ENCODE measurements around the gene GDPD4. TPM values are rescaled to one million over a fixed set of nuclear protein-coding genes. Genes with fewer than 3 reads are reported as not detected.
A peak's percentile ranks its signal among the peaks of the same experiment; 100 is the strongest.

Gene GDPD4, protein sequence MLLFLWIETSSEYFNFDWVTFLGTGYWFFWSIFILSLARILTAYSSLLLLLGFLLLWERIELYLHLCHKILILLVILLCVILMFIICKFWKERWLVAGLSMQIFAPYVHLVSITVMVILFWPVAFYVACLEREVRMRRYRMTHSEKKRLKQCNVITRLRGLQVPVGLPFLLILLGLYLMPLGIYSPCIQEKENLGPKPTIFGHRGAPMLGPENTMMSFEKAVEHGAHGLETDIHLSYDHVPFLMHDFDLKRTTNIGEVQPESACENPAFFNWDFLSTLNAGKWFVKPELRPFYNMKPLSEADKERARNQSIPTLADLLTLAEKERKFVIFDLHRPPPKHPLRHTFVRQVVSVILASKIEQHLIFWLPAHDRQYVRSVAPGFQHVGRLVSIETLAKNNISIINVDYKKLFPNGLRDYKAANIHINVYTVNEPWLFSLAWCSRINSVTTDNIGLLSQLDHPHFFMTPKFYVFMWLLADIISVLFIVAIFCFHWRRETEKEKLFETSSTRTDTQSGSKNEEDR
- total RNA-seq (2022): not detected in 2 replicates
- Bru-seq, nascent RNA: percentile 7 among the genes with signal in this experiment
- percentile 5 among the genes with signal in this experiment for BruChase-seq, experiment 1, labeled RNA remaining after a 6-hour chase
- percentile 7 among the genes with signal in this experiment for BruChase-seq, experiment 2, labeled RNA remaining after a 2-hour chase
- long read RNA-seq: 0 reads

DNA sequence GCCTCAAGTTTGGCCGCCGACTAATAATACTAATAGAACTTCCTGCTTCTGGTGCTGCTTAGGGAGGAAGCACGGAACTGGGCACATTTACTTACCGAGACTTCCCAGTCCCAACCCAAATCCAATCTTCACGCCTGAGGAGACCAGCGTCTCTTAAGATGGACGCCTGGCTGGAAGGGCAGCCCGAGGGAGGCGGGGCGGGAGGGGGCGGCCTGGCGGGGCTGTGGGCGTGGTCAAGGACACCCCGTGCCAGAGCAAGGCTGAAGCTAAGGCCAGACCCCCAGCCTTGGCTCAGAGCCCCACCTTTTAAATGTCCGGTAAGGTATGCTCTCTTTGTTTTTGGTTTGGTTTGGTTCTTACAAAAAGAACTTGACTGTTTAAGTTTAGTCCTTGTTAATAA, at the start of gene GDPD4:
Gene GDPD4 (minus strand): TSS at position 177 of the 400 bp plus-strand sequence. CDS start 16,549 bp downstream, outside the sequence.
- no peak for TF ChIP-seq CTCF (IDR thresholded peaks at IDR 0.05; ENCODE audit: unreplicated experiment)
- BruUV-seq (replicated peaks): no TSS peak
- Mint-ChIP-seq H3K4me3 (ENCODE audit: low read depth, unreplicated experiment) (no peak within 1 kb of the TSS), H3K27ac (ENCODE audit: unreplicated experiment) (peak within 1 kb of the TSS; percentile 94), H3K27me3 (ENCODE audit: unreplicated experiment) (no peaks in the 10 kb centered on the region), H3K36me3 (ENCODE audit: insufficient read depth, unreplicated experiment) (peaks cover 9% of the 10 kb centered on the region), H3K9me3 (ENCODE audit: low read depth, unreplicated experiment) (no peaks in the 10 kb centered on the region), H3K4me1 (ENCODE audit: low read depth, unreplicated experiment) (peaks cover 21% of the 10 kb centered on the region)
- DNase-seq: no peak
- CTCF ChIA-PET: interaction anchor here (1.8 kb wide), 1 partner anchor 10 kb away, joined by 5 read pairs; no protein-coding TSS in a partner anchor
- intact Hi-C loops (cut with micrococcal nuclease; ENCODE audit: unreplicated experiment): loop anchor here (2.0 kb wide), 1 partner anchor 59 kb away; no protein-coding TSS in a partner anchor

GRCh38 chr11:77347948-77348347, 46.5 kb upstream of the GDPD4 start:
- intact Hi-C loops (cut with micrococcal nuclease; ENCODE audit: unreplicated experiment): no loop called here

GRCh38 chr11:77346906-77347603, 45.6 kb upstream of the GDPD4 start:
- intact Hi-C loops (cut with micrococcal nuclease; ENCODE audit: unreplicated experiment): no loop called here
- Mint-ChIP-seq H3K4me1 (ENCODE audit: low read depth, unreplicated experiment) (no peaks in the 10 kb centered on the region), H3K27ac (ENCODE audit: unreplicated experiment) (peak overlapping the region; percentile 18), H3K36me3 (ENCODE audit: insufficient read depth, unreplicated experiment) (no peaks in the 10 kb centered on the region), H3K4me3 (ENCODE audit: low read depth, unreplicated experiment) (no peak overlapping the region), H3K9me3 (ENCODE audit: low read depth, unreplicated experiment) (no peaks in the 10 kb centered on the region), H3K27me3 (ENCODE audit: unreplicated experiment) (no peaks in the 10 kb centered on the region)
- no peak for TF ChIP-seq CTCF (IDR thresholded peaks at IDR 0.05; ENCODE audit: unreplicated experiment)
- BruUV-seq (replicated peaks): no TSS peak
- CTCF ChIA-PET: no interaction called here
- no peak for DNase-seq

More at GRCh38 chr11:77347948-77348347, 46.5 kb upstream of the GDPD4 start:
- Mint-ChIP-seq H3K36me3 (ENCODE audit: insufficient read depth, unreplicated experiment) (no peaks in the 10 kb centered on the region), H3K27ac (ENCODE audit: unreplicated experiment) (no peak overlapping the region), H3K4me1 (ENCODE audit: low read depth, unreplicated experiment) (no peaks in the 10 kb centered on the region), H3K4me3 (ENCODE audit: low read depth, unreplicated experiment) (no peak overlapping the region), H3K27me3 (ENCODE audit: unreplicated experiment) (no peaks in the 10 kb centered on the region), H3K9me3 (ENCODE audit: low read depth, unreplicated experiment) (no peaks in the 10 kb centered on the region)
- DNase-seq: no peak
- CTCF ChIA-PET: no interaction called here
- no peak for TF ChIP-seq CTCF (IDR thresholded peaks at IDR 0.05; ENCODE audit: unreplicated experiment)
- no TSS peak for BruUV-seq (replicated peaks)

GRCh38 chr11:77345621-77346020, 44.1 kb upstream of the GDPD4 start:
- CTCF ChIA-PET: no interaction called here
- no peaks in the 10 kb centered on the region for H3K27me3 Mint-ChIP-seq (ENCODE audit: unreplicated experiment)

More at GRCh38 chr11:77345621-77346020, 44.1 kb upstream of the GDPD4 start:
- Mint-ChIP-seq H3K9me3 (ENCODE audit: low read depth, unreplicated experiment) (no peaks in the 10 kb centered on the region), H3K36me3 (ENCODE audit: insufficient read depth, unreplicated experiment) (no peaks in the 10 kb centered on the region), H3K27ac (ENCODE audit: unreplicated experiment) (no peak overlapping the region), H3K4me3 (ENCODE audit: low read depth, unreplicated experiment) (no peak overlapping the region), H3K4me1 (ENCODE audit: low read depth, unreplicated experiment) (no peaks in the 10 kb centered on the region)
- BruUV-seq (replicated peaks): no TSS peak
- TF ChIP-seq CTCF (IDR thresholded peaks at IDR 0.05; ENCODE audit: unreplicated experiment): no peak
- DNase-seq: no peak
- intact Hi-C loops (cut with micrococcal nuclease; ENCODE audit: unreplicated experiment): no loop called here
